ENCODE data around the gene AP3S1. TPM values are rescaled to one million over a fixed set of nuclear protein-coding genes. Genes with fewer than 3 reads are reported as not detected.
A peak's percentile ranks its signal among the peaks of the same experiment; 100 is the strongest.
"Not testable (repeated sequence)": the region's sequence is repeated elsewhere in the genome, so short reads cannot be mapped to it uniquely, and the experiment has no call there.

AP3S1 gene
- total RNA-seq, 4 donors from 2014 or later: 59.6 to 86.9 (median 77.6) TPM

- no peak for TF ChIP-seq CTCF (IDR thresholded peaks at IDR 0.05)
- ATAC-seq (ENCODE audit: low FRiP score): peak; percentile 64
Observed at GRCh38 chr5:115920171-115920725, 78.5 kb downstream of the AP3S1 start.

GRCh38 chr5:115928578-115929407 is 87.1 kb downstream of the AP3S1 start:
- not testable (repeated sequence) for DNase-seq (ENCODE audit: low spot score); ATAC-seq (ENCODE audit: low FRiP score)

More at GRCh38 chr5:115920171-115920725, 78.5 kb downstream of the AP3S1 start:
- DNase-seq (ENCODE audit: low spot score): no peak

GRCh38 chr5:115930171-115930570 is 88.4 kb downstream of the AP3S1 start:
- ATAC-seq (ENCODE audit: low FRiP score): not testable (repeated sequence)

GRCh38 chr5:115930630-115931337 is 89.0 kb downstream of the AP3S1 start:
- ATAC-seq (ENCODE audit: low FRiP score) (no peak), DNase-seq (ENCODE audit: low spot score) (no peak)
- TF ChIP-seq CTCF (IDR thresholded peaks at IDR 0.05): no peak

More at GRCh38 chr5:115930171-115930570, 88.4 kb downstream of the AP3S1 start:
- not testable (repeated sequence) for DNase-seq (ENCODE audit: low spot score)

- TF ChIP-seq CTCF (IDR thresholded peaks at IDR 0.05): no peak
- ATAC-seq (ENCODE audit: low FRiP score): no peak
Observed at GRCh38 chr5:115932991-115933390, 91.3 kb downstream of the AP3S1 start.

GRCh38 chr5:115934388-115934974 is 92.7 kb downstream of the AP3S1 start:
- DNase-seq (ENCODE audit: low spot score): no peak
- no peak for TF ChIP-seq CTCF (IDR thresholded peaks at IDR 0.05)
- no peak for ATAC-seq (ENCODE audit: low FRiP score)

More at GRCh38 chr5:115932991-115933390, 91.3 kb downstream of the AP3S1 start:
- no peak for DNase-seq (ENCODE audit: low spot score)

- DNase-seq (ENCODE audit: low spot score): no peak
- no peak for TF ChIP-seq CTCF (IDR thresholded peaks at IDR 0.05)
Observed at GRCh38 chr5:115936031-115936430, 94.3 kb downstream of the AP3S1 start.

More at GRCh38 chr5:115936031-115936430, 94.3 kb downstream of the AP3S1 start:
- no peak for ATAC-seq (ENCODE audit: low FRiP score)
